Ovary (tissue), 9 donors: ENCODE data around the gene MYO15B. TPM values are rescaled to one million over a fixed set of nuclear protein-coding genes. Genes with fewer than 3 reads are reported as not detected.

ENCODE experiments used
- DNase-seq, 5 donors: peaks; one replicate each; pipeline ENCODE4 v3.0.0-alpha.2; 2019 to 2020
- H3K27ac ChIP-seq, 2 donors: fragments of 200-600 bp; one replicate each; pipeline versions ENCODE4 v1.5.1 to v1.8.0; 2019 to 2022
- H3K27me3 ChIP-seq: fragments of 200-600 bp; one replicate; pipeline ENCODE4 v1.8.0; 2022
- H3K36me3 ChIP-seq: fragments of 200-600 bp; sonication (generic); one replicate; pipeline ENCODE4 v1.5.1; 2019
- H3K4me1 ChIP-seq: one replicate; pipeline ENCODE4 v1.8.1; 2013; ENCODE audit warnings: mild to moderate bottlenecking, moderate library complexity; ENCODE audit not compliant: insufficient read depth
- H3K4me3 ChIP-seq: fragments of 200-600 bp; sonication (generic); one replicate; pipeline ENCODE4 v1.5.1; 2017
- H3K9me3 ChIP-seq, 2 donors: fragments of 200-600 bp in 1 of 2; sonication (generic) in 1 of 2; one replicate each; pipeline versions ENCODE4 v1.5.1 to v1.8.1; 2013 to 2019; ENCODE audit warnings: mild to moderate bottlenecking in 1 of 2, moderate library complexity in 1 of 2
- EP300 ChIP-seq: sonication (generic); formaldehyde crosslinking; IDR thresholded peaks from one replicate; pipeline ENCODE4 v1.6.1; 2017; ENCODE audit warnings: antibody characterized with exemption
- POLR2A ChIP-seq: fragments of 450-650 bp; IDR thresholded peaks from one replicate; pipeline ENCODE4 v1.6.1; 2017; ENCODE audit warnings: antibody characterized with exemption, mild to moderate bottlenecking, moderate library complexity
- WGBS, 3 donors: extraction: QIAGEN DNeasy Blood & Tissue Kit in 1 of 3; methylation state at CpG; one replicate each; pipeline versions ENCODE4 v1.1.5 to v1.1.7; 2013 to 2017; 5-methylcytosine and 5-hydroxymethylcytosine counted together
- intact Hi-C, 4 donors: fragments of 100-400 bp; cut with DNase I; formaldehyde crosslinking; loops; one replicate each; pipeline versions ENCODE4 v1.11.0 to v1.15.1; 2022 to 2023
- polyA plus RNA-seq, 2 donors: library from polyadenylated mRNA; stranded (reverse); fragments of 200-250 nt in 1 of 2; fragments of 350-450 nt in 1 of 2; fragmentation: Illumina TruSeq in 1 of 2; extraction: RNeasy Lipid Tissue Mini Kit (QIAGEN cat#74804) in 1 of 2; gene quantifications; one replicate each; pipeline ENCODE4 v1.2.3, GENCODE V29; 2013 to 2014
- total RNA-seq, 7 donors: library from RNA; depleted of rRNA in 2 of 7; stranded (reverse); fragments of >200 nt in 2 of 7; fragmentation: NEBNext Ultra II Directional in 3 of 7; extraction: Animal tissue kit (Norgen Biotek cat#: 25700) in 3 of 7; gene quantifications; one replicate each; pipeline versions ENCODE4 v1.1.0 to v1.2.4, GENCODE V29; 2016 to 2023
- TF ChIP-seq, protein P1 (sequence below), 3 donors: fragments of 450-650 bp in 2 of 3; fragments of 200-600 bp in 1 of 3; IDR thresholded peaks; one replicate each; pipeline versions ENCODE4 v1.5.1 to v1.8.0; 2016 to 2022; ENCODE audit warnings: antibody characterized with exemption in 3 of 3, mild to moderate bottlenecking in 1 of 3
- donor health status: DM: no; HTN: no; CAD: no; lungs with moderate emphysema.
- donor health status: DM: no; HTN: no; CAD: no.
- donor health status: Bipolar disorder and iron deficiency.
- donor health status: DM: yes; HTN: yes; CAD: no.
- donor health status: DM: no; HTN: no; CAD: no.
- donor health status: DM: yes; HTN: yes; CAD: no.

Gene MYO15B
- total and polyA plus RNA-seq, 9 donors = 31.0 to 383 (median 238) TPM

DNA sequence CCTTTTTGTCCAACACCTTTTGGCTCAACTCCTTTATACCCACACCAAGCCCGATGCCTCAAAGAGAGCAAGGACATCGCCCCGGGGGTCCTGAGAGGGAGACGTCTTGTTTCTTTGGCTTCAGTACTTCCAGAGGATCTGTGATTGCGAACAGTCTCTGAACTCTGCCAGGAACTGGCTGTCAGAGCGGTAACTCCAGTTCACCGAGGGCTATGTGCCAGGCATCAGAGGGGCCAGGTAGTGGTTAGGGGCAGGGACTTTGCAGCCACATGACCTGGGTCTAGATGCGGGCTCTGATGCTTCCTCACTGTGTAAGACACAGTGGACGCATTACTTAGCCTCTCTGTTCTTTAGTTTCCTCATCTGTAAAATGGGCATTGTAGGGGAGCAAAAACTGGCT, 40.5 kb upstream of the MYO15B start:
- intact Hi-C loops = no loop called here
- no peak overlapping the region for H3K4me3 ChIP-seq

DNA sequence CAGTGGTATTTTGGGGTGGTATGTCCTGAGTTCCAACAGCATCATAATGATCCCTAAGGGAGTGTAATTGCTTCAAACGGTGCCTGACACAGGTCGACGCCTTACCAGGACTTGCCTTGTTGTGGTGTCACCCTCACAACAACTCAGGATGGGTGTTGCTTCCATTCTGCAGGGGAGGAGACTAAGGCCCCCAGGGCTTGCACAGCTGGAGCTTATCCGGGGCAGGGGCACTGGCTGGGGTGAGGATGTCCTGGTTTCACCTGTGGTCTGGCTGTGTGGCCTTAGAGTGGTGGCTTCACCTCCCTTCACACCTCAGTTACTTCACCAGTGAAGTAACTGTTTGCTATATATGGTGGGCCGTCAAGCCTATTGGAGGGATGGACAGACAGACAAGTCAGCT, 38.8 kb upstream of the MYO15B start:
- no peaks in the 10 kb centered on the region for H3K27me3 ChIP-seq
- H3K4me1 ChIP-seq = no peaks in the 10 kb centered on the region
- 79 to 91% (median 83%) methylated on average over 5 of the region's 5 CpGs for WGBS, 3 donors
- intact Hi-C loops = no loop called here
- no peaks in the 10 kb centered on the region for H3K9me3 ChIP-seq
- DNase-seq = no peak
- TF ChIP-seq EP300 (no peak), POLR2A (no peak)
- TF ChIP-seq, protein P1, sequence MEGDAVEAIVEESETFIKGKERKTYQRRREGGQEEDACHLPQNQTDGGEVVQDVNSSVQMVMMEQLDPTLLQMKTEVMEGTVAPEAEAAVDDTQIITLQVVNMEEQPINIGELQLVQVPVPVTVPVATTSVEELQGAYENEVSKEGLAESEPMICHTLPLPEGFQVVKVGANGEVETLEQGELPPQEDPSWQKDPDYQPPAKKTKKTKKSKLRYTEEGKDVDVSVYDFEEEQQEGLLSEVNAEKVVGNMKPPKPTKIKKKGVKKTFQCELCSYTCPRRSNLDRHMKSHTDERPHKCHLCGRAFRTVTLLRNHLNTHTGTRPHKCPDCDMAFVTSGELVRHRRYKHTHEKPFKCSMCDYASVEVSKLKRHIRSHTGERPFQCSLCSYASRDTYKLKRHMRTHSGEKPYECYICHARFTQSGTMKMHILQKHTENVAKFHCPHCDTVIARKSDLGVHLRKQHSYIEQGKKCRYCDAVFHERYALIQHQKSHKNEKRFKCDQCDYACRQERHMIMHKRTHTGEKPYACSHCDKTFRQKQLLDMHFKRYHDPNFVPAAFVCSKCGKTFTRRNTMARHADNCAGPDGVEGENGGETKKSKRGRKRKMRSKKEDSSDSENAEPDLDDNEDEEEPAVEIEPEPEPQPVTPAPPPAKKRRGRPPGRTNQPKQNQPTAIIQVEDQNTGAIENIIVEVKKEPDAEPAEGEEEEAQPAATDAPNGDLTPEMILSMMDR (IDR thresholded peaks at IDR 0.05) = no peak
- H3K27ac ChIP-seq = no peak overlapping the region
- no peak overlapping the region for H3K4me3 ChIP-seq
- no peaks in the 10 kb centered on the region for H3K36me3 ChIP-seq

More for the DNA sequence above, 40.5 kb upstream of the MYO15B start:
- Histone ChIP-seq H3K36me3 (no peaks in the 10 kb centered on the region), H3K27ac (no peak overlapping the region), H3K9me3 (no peaks in the 10 kb centered on the region), H3K27me3 (no peaks in the 10 kb centered on the region), H3K4me1 (no peaks in the 10 kb centered on the region)
- DNase-seq = no peak
- WGBS, 3 donors = 83 to 94% (median 93%) methylated on average over 9 of the region's 9 CpGs
- TF ChIP-seq EP300 (no peak), POLR2A (no peak)
- TF ChIP-seq, protein P1 (IDR thresholded peaks at IDR 0.05) = no peak

DNA sequence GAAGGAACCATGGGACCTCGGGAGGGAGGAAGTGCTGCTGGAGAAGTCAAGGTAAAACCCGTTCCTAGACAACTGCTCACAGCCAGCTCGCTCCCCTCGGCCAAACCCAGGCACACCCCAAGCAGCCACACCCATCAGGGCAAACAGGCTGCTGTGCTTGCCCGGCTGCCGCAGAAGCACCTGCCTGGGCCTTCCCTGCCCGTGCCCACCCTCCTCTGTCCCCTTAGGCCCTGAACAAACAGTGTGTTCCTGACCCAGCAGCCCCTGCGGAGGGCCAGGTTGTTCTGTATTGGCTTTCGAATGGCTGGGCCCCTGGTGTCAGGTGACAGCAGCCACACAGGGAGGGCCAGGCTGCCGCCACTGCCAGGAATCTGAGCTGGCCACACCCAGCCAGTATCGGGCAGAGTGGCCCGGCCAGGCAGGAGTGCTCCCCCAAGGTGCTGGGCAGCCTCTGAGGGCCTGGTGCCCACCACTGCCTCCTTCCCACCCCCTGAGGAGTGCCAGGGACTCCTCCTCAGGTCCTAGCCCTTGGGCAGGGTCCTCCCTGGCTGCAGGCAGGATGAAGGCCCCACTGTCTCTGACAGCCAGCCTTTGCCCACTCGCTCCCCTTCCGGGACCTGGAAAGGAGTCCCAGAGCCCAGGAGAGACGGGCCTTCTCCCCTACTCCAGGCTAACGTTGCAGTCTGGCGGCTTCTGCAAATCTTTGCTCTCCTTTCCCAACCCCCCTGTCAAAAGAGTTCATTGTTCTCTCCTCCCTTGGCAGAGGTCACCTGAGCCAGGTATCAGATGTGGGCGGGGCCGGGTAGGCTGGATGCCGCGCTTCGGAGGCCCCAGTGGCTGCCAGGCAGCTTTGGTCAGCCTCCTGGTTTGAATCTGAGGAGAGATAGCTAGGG, 38.1 kb upstream of the MYO15B start:
- TF ChIP-seq EP300 (no peak), POLR2A (no peak)
- TF ChIP-seq, protein P1 (IDR thresholded peaks at IDR 0.05) = no peak
- WGBS, 3 donors = 76 to 85% (median 78%) methylated on average over 21 to 22 of the region's 22 CpGs
- H3K9me3 ChIP-seq = no peaks in the 10 kb centered on the region
- no peaks in the 10 kb centered on the region for H3K4me1 ChIP-seq
- no peak for DNase-seq
- no peaks in the 10 kb centered on the region for H3K36me3 ChIP-seq
- H3K27ac ChIP-seq = no peak overlapping the region
- no peaks in the 10 kb centered on the region for H3K27me3 ChIP-seq
- intact Hi-C loops = no loop called here
- H3K4me3 ChIP-seq = no peak overlapping the region

DNA sequence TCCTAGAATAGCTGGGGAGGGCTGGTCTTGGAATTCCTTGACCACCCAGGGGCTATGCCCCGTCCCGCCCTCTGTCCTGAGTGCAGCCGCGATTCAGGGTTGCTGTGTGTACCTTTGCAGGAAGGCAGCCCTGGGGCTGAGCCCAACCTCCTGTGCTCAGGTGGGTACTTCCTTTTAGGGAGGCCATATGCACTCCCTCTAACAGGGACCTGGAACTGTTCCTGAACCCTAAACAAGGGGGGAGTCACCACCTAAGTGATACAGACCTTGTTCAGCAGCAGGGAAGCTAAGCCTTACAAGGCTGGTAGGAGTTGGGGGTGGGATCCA, 37.5 kb upstream of the MYO15B start:
- no peak overlapping the region for H3K27ac ChIP-seq
- H3K27me3 ChIP-seq = no peaks in the 10 kb centered on the region
- intact Hi-C loops = no loop called here
- DNase-seq = no peak
- H3K36me3 ChIP-seq = no peaks in the 10 kb centered on the region
- H3K4me1 ChIP-seq = no peaks in the 10 kb centered on the region
- TF ChIP-seq EP300 (no peak), POLR2A (no peak)
- TF ChIP-seq, protein P1 (IDR thresholded peaks at IDR 0.05) = no peak
- 86 to 89% (median 86%) methylated on average over 4 of the region's 4 CpGs for WGBS, 3 donors
- no peak overlapping the region for H3K4me3 ChIP-seq
- H3K9me3 ChIP-seq = no peaks in the 10 kb centered on the region
